GM12801 (cell line): ENCODE results near the gene TRIM10.

Experiments
- TF ChIP-seq, protein P1 (sequence below): IDR thresholded peaks from one replicate; pipeline ENCODE4 v1.5.1; 2011; ENCODE audit warnings: control low read depth; ENCODE audit not compliant: insufficient read length; ENCODE audit errors: extremely low read depth

Gene TRIM10

DNA sequence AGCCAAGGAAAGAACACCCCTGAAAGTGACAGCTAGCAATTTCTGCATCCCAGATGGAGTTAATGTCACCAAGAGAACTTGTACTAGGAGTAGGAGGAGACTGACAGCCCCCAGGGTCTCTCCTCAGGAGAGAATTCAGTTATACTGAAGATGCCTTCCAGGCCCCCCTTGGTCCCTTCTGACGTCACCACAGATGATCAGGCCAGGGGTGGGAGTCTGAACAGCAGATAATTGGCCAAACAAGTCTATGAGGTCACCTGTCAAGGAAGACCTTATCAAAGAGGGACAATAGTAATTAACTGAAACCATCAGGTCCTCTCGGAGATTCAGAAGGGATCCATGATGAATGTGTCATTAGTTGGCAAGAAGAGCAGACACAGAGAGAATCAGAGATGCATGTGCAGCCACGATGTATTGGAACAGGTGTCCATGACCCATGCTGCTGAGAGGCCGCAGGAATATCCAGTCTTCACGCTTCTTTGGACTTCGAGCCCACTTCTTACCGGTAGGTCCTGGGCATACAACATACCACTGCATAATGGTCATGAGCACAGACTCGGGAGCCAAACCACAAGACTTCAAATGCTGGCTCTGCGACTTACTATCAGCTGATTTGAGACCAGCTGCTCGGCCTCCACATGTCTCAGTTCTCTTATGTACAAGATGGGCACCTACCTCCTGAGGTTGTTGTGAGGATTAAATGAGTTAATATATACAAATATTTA lies 10.2 kb downstream of the TRIM10 start:
- TF ChIP-seq, protein P1, sequence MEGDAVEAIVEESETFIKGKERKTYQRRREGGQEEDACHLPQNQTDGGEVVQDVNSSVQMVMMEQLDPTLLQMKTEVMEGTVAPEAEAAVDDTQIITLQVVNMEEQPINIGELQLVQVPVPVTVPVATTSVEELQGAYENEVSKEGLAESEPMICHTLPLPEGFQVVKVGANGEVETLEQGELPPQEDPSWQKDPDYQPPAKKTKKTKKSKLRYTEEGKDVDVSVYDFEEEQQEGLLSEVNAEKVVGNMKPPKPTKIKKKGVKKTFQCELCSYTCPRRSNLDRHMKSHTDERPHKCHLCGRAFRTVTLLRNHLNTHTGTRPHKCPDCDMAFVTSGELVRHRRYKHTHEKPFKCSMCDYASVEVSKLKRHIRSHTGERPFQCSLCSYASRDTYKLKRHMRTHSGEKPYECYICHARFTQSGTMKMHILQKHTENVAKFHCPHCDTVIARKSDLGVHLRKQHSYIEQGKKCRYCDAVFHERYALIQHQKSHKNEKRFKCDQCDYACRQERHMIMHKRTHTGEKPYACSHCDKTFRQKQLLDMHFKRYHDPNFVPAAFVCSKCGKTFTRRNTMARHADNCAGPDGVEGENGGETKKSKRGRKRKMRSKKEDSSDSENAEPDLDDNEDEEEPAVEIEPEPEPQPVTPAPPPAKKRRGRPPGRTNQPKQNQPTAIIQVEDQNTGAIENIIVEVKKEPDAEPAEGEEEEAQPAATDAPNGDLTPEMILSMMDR: no peak

DNA sequence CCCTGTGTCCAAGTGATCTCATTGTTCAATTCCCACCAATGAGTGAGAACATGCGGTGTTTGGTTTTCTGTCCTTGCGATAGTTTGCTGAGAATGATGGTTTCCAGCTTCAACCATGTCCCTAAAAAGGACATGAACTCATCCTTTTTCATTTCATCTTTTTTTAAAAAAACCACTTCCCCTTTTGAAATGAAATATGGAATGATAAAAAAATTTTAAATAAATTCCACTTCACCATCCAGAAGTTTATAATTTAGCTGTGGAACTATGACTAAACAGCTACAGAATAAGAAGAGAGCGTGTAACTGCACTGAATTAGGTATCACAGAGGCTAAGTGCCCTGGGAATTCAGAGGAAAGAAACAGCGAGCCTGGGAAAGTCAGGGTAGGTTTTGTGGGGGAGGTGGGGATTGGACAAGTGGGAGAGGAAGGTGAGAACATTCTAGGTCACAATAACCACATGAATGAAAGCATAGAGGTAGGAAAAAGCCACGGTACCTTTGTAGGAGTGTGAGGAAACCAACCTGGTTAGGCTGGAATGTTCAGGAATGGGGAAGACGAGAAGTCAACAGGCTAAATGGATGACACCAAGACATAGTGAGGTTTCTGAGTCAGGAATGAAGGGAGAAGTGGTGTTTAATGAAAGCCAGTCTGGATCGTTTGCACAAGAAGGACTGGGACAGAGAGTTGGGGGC lies 11.0 kb downstream of the TRIM10 start:
- TF ChIP-seq, protein P1: no peak

GRCh38 chr6:30149234-30149633 lies 11.8 kb downstream of the TRIM10 start:
- TF ChIP-seq, protein P1: no peak

GRCh38 chr6:30147096-30147495 lies 13.9 kb downstream of the TRIM10 start:
- TF ChIP-seq, protein P1: no peak

DNA sequence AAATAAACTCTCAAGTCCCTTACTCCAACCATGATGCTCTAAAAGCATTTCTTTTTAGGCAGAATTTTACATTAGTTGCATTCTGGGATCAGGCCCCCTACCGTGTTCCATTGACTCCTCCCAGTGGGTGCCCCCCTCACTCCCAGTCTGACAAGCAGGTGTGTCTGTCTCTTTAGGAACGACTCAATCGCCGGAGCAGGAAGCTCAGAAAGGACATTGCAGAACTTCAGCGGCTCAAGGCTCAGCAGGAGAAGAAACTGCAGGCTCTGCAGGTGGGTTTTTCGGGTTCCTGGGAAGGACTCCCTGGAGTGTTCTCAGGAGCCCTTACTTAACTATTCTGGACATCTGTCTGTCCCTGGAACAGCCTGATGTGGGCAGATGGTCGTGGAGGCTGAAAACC lies 15.2 kb downstream of the TRIM10 start:
- TF ChIP-seq, protein P1: no peak

DNA sequence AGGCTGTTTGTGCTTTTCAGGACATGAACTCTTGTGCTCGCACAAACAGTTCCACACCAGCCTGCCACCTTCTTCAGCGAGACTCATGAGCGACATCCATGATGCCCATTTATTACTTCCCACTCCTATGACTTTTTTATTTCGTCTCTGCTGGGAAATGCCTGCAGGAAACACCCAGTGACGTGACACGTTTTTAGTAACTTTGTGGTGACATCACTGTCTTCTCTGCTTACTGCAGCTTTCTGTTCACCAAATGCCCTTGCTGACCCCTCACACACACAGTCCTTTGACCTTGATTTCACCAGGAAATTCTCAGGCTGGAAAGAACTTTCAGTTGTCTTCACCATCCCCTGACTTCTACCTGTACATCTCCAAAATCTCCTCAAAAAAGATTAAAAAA lies 16.2 kb downstream of the TRIM10 start:
- TF ChIP-seq, protein P1: no peak

DNA sequence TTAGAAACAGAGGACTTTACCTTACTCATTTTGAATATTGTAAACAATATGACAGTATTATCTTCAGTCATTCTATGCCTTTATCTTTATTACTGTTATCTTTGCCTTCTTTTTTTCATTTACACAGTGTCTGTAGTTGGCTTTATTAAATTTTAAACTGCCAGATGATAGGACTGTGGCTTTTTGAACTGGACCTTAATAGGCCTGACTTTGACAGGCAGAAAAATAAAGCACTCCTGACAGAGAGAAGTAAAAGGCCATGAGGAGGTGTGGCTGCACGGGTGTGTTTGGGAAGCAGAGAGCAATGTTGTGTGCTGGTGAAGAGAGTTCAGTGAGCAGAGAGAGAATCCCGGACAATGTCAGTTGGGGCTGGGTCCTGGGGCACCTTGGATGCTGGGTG lies 17.2 kb downstream of the TRIM10 start:
- TF ChIP-seq, protein P1: no peak
